Astrocyte (in vitro differentiated cells and primary cell): ENCODE measurements around the gene SLC17A5.

Source experiments
- CTCF ChIP-seq: IDR thresholded peaks from 2 replicates; pipeline ENCODE4 v1.5.1; 2011; ENCODE audit warnings: low read depth, mild to moderate bottlenecking, inconsistent platforms, low read length, moderate library complexity; ENCODE audit not compliant: insufficient read depth
- EZH2 ChIP-seq: IDR thresholded peaks from 2 replicates; pipeline ENCODE4 v1.6.1; 2012; ENCODE audit warnings: mild to moderate bottlenecking, low read length, inconsistent platforms; ENCODE audit not compliant: insufficient read depth

GRCh38 chr6:73665686-73666319 is 12.0 kb upstream of the SLC17A5 start:
- TF ChIP-seq CTCF (no peak), EZH2 (no peak)
